Globus pallidus (tissue), 1 donor: ENCODE data around the gene IP6K3.
A peak's percentile ranks its signal among the peaks of the same experiment; 100 is the strongest.

Experiments used
- DNase-seq: peaks from one replicate; pipeline ENCODE4 v3.0.0-alpha.2; 2015; ENCODE audit warnings: low spot score

Gene IP6K3

GRCh38 chr6:33723371-33724085 lies 23.2 kb downstream of the IP6K3 start:
- no peak for DNase-seq

GRCh38 chr6:33722103-33722623 lies 24.5 kb downstream of the IP6K3 start:
- DNase-seq, result no peak

GRCh38 chr6:33721508-33721907 lies 25.2 kb downstream of the IP6K3 start:
- DNase-seq, result no peak

GRCh38 chr6:33720998-33721397 lies 25.7 kb downstream of the IP6K3 start:
- DNase-seq, result no peak

DNA sequence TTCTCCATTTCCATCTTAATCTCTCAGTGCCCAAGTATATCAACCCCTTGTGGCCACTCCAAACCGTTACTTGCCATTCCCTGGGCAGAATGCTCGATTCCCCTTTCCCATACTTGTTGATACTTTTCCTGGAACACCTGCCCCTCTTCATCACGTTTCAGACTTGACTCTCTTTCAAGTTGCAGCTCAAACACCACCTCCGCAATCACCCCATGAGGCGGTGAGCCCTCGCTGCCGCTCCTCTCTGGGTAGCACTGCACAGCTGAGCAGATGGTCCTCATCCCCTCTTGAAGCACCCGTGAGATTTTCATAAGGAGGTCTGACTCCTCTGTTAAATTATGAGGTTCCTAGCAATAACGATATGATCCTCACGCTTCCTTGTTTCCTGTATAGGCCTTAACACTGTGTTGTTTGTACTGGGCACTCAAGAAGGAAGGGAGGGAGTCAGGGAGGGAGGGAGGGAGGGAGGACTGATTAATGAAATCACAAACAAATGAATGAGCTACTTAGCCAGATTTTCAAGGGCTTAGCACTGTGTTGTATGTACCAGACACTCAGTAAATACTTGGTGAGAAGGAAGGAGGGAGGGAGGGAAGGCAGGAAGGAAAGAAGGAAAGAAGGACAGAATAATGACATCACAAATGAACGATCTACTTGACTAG lies 27.2 kb downstream of the IP6K3 start:
- DNase-seq, result no peak

DNA sequence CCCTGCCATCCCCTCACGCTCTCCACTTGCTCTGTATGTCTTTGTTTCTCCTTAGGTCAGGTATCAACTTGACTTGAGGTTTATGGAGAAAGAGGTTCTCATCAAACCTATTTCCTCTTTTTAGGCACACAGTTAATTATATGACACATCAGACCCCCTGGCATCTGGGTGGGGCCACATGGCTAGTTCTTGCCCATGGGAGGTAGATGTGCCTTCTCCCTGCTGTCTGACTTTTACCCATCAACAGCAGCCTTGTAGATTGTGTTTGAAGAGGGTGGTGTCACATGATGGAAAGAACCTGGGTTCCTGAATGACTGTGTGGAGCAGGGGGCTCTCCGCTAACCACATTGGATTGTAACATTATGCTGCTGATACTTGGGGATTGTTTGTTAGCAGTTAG lies 28.0 kb downstream of the IP6K3 start:
- no peak for DNase-seq

DNA sequence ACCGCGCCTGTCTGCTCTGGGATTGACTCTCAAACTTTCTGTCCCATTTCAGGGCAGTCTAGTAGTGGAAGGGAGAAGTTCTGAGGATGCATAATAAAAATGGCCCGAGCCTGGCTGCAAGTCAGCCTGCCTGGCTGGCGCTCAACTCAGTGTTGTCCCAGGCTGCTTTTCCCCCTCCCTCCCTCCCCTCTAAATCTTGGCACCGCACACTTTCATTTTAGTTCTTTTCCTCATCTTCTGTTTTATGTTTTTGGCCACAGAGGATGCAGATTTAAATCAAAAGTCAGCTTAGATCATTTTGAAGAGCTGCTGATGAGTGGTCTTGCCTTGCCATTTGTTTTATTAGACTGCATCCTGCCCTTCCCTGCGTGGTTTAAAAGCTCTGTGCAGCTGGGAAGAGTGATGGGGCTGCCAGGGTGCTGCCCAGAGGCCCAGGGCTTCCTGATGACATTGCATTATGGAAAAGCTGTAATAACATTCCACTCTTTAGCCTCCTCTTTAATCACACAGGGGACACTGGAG lies 28.7 kb downstream of the IP6K3 start:
- DNase-seq, result no peak

GRCh38 chr6:33716890-33717632 lies 29.6 kb downstream of the IP6K3 start:
- no peak for DNase-seq

DNA sequence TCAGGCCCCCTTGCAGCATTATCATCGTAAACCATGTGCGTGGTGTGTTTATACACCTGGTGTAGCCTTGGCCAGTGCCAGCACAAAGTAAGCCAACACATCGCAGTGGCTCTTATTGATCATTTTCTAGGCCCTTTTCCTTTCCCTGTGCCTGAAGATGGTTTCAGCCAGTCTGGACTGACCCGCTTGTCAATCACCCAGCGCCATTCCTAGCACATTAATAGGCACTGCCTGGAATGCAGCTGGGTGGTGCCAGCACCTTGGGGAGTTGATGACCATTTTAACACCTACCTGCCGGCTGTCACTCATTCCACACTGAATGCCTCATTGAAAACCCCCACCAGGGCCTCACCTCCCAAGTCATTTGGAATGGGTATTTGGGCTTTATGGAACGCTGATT lies 30.3 kb downstream of the IP6K3 start:
- no peak for DNase-seq

DNA sequence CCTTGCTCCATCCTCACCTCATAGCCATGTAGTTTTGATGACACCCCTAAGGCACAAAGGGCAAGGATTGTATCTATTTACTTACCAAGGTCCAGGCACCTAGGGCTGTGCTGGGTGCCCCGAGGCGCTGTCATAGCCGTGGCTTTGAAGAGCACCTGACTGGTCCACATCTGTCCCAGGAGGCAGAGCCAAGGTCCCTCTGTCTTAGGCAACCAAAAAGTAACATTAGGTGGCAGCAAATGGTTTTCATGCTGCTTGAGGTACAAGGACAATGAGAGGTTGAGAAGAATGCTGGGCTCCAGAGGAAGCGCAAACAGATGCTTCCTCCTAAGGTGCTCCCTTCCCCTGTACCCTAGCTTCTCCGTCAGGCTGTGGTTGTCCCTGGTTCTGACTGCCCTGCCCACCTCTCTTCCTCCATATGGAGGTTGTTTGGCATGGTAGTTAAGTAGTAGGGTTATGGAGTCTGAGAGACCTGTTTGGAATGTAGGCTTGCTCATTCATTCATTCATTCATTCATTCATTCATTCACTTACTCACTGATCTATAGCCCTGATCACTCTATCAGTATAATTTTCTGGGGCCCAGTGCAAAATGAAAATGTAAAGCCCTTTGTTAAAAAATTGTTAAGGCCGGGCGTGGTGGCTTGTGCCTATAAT lies 32.2 kb downstream of the IP6K3 start:
- no peak for DNase-seq

GRCh38 chr6:33713786-33714185 lies 32.9 kb downstream of the IP6K3 start:
- no peak for DNase-seq

- no peak for DNase-seq
These were observed 33.8 kb downstream of the IP6K3 start for GRCh38 chr6:33712914-33713313.

DNA sequence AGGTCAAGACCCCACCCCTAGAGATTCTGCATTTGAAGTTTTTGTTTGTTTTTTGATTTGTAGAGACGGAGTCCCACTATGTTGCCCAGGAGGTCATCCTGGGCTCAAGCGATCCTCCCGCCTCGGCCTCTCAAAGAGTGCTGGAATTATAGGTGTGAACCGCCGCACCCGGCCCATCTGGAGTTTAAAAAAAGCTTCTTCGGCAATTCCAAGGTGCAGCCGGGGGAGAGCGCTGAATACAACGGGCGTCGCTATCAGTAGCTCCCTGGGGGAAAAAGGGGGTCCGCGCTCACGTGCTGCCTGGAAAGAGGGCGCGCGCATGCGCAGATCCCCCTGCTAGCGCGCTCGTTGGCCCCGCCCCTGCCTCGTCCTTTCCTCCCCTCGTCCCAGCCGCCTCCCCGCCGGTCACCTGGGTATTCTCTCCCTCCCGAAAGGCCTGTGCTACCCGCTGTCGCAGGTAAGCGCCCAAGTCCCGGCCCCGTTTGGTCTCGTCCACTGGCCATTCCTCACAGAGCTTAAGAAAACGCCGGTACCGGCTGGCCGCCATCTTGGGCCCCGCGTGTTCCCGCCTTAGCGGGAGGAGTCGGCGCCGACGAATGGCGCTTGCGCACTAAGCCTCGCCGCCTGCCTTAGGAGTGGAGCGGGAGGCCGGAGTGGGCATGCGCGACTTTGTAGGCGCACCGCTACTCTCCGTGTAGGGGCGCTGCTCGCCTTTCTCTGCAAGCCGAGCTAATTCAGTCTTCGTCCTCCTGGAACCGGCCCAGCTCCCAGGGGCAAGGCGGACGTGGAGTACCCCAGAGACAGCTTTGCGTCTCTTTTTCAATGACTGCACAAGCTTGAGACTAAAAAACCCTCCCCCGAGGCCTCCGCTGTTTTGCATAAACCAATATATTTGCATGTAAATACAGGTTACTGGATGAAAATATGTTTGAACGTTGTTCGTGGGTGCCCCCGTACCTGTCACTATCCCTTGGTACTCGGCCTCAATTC lies 35.3 kb downstream of the IP6K3 start, which contains the start of gene UQCC2:
TSS of gene UQCC2 (minus strand) at position 561 of the 990 bp plus-strand sequence. CDS start at position 547, 14 bp downstream.
- peak; percentile 96 for DNase-seq

DNA sequence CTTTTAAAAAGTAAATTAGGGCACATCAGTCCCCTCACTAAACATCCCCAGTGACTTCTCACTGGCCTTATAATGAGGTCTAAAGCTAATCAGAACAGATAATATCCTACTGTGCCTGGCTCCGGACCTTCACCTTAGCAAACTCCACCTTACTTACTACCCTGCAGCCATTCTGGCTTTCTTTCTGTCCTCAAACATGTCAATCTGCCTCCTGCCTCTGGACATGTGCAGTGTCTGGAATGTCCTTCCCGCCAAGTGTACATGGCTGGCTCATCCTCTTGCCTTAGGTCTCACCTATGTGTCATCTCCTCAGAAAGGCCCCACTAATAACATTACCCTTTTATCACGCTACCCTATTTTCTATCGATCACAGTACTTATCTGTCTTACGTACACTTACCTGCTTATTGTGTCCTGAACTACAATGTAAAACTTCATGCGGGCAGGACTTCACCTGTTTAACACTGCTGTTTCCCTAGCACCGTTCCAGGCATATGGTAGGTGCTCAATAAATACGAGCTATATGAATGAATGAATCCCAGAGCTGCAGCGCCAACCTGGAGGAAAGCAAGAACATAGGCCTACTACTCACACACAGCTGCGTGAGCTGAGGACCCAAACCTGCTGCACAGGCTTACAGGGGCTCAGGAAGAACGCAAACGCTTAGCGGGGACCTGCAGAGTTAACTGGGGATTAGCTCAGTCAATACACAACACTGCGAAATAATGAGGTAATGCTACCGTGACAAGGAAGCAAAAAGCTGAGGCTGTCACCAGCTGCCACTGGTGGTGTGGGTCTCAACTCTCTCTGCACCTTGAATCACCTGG lies 36.2 kb downstream of the IP6K3 start:
- DNase-seq, result no peak

GRCh38 chr6:33709605-33710295 lies 37.0 kb downstream of the IP6K3 start:
- no peak for DNase-seq

GRCh38 chr6:33708516-33709204 lies 38.0 kb downstream of the IP6K3 start:
- no peak for DNase-seq

DNA sequence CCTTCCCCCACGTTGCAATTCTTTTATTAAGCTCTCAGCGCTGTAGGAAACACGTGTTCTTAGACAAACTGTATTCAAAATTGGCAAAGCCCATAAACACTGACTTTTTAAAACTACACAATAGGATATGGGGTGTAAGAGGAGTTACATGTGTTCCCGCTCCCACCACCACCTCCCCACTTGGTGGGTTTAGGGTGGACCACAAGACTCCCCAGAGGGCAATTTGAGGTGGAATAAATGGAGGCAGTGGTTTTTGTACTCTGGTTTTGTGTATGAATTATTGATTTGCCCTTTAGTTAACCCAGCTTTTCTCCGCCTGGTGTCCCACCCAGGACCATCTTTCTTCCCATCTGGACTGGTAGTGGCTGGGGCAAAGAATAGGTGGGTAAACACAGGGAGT lies 38.9 kb downstream of the IP6K3 start:
- DNase-seq, result no peak

DNA sequence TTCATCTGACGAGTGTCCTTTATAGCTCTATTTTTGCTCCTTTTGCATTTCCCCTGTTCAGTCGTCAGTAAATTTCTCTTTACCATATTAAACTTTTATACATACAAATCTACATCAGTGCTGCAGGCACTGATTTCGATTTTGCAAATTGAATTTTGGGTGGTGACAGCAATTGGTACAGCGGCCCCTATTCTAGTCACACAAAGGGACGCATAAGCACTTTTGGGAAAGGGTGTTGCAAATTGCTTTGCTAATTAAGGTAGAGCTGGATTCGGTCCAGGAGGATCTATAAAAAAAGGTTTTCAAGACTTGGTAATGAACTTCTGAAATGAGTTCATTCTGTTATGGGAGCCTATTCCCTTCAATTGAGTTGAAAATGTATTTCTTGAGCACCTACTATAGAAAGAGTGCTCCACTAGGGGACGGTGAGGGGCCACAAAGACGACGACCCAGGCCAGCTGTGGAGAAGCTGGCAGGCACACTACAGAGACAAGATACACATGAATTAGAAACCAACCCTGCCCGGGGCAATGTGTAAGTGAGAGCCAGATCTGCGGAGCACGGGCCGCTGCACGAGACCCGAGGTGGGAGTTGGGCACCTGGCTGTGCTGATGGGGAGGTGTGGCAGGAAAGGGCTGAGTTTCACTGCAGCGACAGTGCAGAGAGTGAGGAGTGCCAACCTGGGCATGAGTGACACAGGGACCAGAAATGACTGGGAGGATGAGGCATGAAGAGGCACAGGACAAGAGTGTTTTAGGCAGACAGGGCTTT lies 40.6 kb downstream of the IP6K3 start:
- no peak for DNase-seq
